Activated CD4-positive, alpha-beta T cell treated with anti-CD3 and anti-CD28 coated beads for 1 hour (primary cell): ENCODE data around the gene SPATA1.
"Not testable (repeated sequence)": the region's sequence is repeated elsewhere in the genome, so short reads cannot be mapped to it uniquely, and the experiment has no call there.

Source experiments
- DNase-seq: peaks from one replicate; pipeline ENCODE4 v3.0.0-alpha.2; 2020

Gene SPATA1

GRCh38 chr1:84509029-84509428 lies 2.8 kb downstream of the SPATA1 start:
- no peak for DNase-seq

- DNase-seq: no peak
Measured at GRCh38 chr1:84510165-84510564, 4.0 kb downstream of the SPATA1 start.

GRCh38 chr1:84510668-84511067 lies 4.5 kb downstream of the SPATA1 start:
- no peak for DNase-seq

GRCh38 chr1:84524590-84524989 lies 18.4 kb downstream of the SPATA1 start:
- no peak for DNase-seq

GRCh38 chr1:84525779-84526178 lies 19.6 kb downstream of the SPATA1 start:
- DNase-seq: no peak

GRCh38 chr1:84538599-84538998 lies 32.4 kb downstream of the SPATA1 start:
- no peak for DNase-seq

- DNase-seq: no peak
Measured at GRCh38 chr1:84539972-84540371, 33.8 kb downstream of the SPATA1 start.

- DNase-seq: no peak
Measured at GRCh38 chr1:84540759-84541158, 34.6 kb downstream of the SPATA1 start.

GRCh38 chr1:84541679-84542078 lies 35.5 kb downstream of the SPATA1 start:
- DNase-seq: no peak

- no peak for DNase-seq
Measured at GRCh38 chr1:84550826-84551225, 44.6 kb downstream of the SPATA1 start.

GRCh38 chr1:84569216-84569615 lies 63.0 kb downstream of the SPATA1 start:
- DNase-seq: no peak

- DNase-seq: no peak
Measured at GRCh38 chr1:84570436-84571149, 64.4 kb downstream of the SPATA1 start.

- no peak for DNase-seq
Measured at GRCh38 chr1:84571150-84571535, 65.0 kb downstream of the SPATA1 start.

- no peak for DNase-seq
Measured at GRCh38 chr1:84573481-84573966, 67.3 kb downstream of the SPATA1 start.

GRCh38 chr1:84573967-84574842 lies 68.0 kb downstream of the SPATA1 start, which contains the start of gene CTBS:
TSS of gene CTBS (minus strand) at chr1:84574440. CDS start at chr1:84574415, 25 bp downstream.
- peak; percentile 80 for DNase-seq

- no peak for DNase-seq
Measured at GRCh38 chr1:84574936-84575335, 68.8 kb downstream of the SPATA1 start.

- DNase-seq: no peak
Measured at GRCh38 chr1:84581648-84582047, 75.5 kb downstream of the SPATA1 start.

GRCh38 chr1:84582802-84583587 lies 76.8 kb downstream of the SPATA1 start:
- DNase-seq: no peak

GRCh38 chr1:84583648-84584047 lies 77.5 kb downstream of the SPATA1 start:
- DNase-seq: no peak

- no peak for DNase-seq
Measured at GRCh38 chr1:84584126-84584525, 77.9 kb downstream of the SPATA1 start.

GRCh38 chr1:84585803-84586202 lies 79.6 kb downstream of the SPATA1 start:
- DNase-seq: no peak

GRCh38 chr1:84587099-84587498 lies 80.9 kb downstream of the SPATA1 start:
- DNase-seq: no peak

GRCh38 chr1:84594959-84595358 lies 88.8 kb downstream of the SPATA1 start:
- not testable (repeated sequence) for DNase-seq
